Stimulated activated CD8-positive, alpha-beta memory T cell treated with anti-CD3 and anti-CD28 coated beads, Interleukin-15, amount 100 ng/mL, for 24 hours (primary cell): Measurements from ENCODE around the gene LRRC61.
A peak's percentile ranks its signal among the peaks of the same experiment; 100 is the strongest.
"Not testable (repeated sequence)": the region's sequence is repeated elsewhere in the genome, so short reads cannot be mapped to it uniquely, and the experiment has no call there.

ENCODE experiments used
- DNase-seq: peaks from one replicate; pipeline ENCODE4 v3.0.0-alpha.2; 2020; ENCODE audit warnings: low read depth

The LRRC61 gene, protein sequence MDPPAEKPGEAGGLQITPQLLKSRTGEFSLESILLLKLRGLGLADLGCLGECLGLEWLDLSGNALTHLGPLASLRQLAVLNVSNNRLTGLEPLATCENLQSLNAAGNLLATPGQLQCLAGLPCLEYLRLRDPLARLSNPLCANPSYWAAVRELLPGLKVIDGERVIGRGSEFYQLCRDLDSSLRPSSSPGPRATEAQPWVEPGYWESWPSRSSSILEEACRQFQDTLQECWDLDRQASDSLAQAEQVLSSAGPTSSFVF

DNA sequence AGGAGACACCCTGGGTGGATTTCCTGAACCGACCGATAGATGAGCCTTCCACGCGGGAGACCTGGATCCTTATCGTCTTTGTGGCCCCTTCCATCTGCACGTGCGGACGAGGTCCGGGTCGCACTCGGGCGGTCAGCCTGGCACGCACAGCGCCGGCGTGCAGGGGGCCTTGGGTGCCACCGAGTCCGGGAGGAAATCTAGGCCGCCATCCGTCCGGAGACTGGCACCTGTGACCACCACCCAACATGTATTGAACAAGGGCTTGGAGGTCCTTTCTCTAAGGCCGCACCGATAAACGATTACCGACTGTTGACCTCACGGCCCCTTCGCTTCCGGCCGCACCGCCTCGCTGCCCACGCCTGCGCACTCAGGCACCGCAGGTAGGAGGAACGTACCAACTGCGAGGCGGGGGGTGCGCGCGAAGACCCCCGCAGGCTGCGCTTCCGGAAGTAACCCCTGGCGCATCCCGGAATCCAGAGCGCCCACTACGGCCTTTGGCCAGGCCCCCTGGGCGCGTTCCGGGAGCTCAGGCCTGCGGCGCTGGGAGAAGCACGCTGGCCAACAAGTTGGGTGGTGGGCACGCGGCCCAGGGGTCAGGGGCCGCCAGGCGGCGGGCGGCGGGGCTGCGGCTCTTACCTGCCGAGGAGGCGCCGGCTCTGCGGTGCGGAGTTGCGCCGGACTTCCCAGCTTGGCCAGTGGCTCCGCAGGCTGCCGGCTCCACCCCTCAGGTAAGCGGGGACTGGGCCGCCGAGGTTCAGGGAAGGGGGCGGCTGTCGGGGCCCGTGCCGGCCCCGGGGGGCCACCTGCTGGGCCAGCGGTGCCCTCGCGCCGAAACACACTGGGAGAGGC, at the start of gene LRRC61, which contains the start of gene ACTR3C:
Gene LRRC61, plus strand, starts transcription at position 523 of the 849 bp plus-strand sequence. CDS start 13,507 bp downstream, outside the sequence.
Gene ACTR3C, minus strand, starts transcription at position 713 of the 849 bp plus-strand sequence. CDS start 28,249 bp downstream, outside the sequence.
- DNase-seq, result peak; percentile 39

DNA sequence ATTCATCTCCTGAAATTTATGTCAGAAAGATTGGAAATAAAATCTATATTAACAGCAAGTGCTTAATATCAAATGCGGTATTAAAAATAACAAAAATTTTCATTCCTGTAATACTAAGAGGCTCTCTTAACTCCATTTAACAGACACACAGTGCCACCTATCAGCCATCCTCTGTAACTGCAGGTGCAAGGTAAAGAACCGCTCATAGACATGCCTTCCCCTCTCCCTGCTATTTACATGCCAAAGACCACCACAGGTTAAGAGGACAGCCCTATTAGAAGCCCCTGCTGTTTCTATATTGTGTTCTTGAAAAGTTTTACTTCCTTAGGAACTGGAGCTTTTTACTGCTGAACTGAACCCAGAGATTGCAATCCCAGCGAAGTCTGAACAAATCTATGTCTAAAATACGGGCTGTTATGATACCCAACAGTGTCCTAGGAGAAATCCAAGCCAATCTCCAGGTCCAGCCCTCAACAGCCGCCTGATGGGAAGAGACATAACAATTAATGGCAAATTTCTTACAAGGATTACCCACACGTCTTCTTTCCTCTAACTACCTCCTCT, 46.9 kb upstream of the LRRC61 start:
- DNase-seq, result not testable (repeated sequence)

DNA sequence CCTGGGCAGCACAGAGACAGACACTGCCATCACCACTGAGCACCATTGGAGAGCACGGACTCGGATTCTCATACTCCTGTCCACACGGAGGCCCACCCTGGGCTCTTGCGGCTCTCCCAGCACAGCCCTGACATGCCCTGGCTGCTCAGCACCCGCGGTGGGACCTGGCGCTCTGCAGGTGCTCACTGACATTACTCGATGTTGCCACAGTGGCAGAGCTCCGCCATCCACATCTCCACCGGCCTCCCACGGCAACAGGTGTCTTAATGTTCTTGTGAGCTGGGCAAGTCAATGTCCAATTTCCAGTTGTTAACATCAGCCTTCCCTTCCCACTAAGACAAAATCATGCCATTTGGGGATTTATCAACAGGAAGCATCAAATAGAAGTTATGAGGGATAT, 44.8 kb upstream of the LRRC61 start:
- not testable (repeated sequence) for DNase-seq

DNA sequence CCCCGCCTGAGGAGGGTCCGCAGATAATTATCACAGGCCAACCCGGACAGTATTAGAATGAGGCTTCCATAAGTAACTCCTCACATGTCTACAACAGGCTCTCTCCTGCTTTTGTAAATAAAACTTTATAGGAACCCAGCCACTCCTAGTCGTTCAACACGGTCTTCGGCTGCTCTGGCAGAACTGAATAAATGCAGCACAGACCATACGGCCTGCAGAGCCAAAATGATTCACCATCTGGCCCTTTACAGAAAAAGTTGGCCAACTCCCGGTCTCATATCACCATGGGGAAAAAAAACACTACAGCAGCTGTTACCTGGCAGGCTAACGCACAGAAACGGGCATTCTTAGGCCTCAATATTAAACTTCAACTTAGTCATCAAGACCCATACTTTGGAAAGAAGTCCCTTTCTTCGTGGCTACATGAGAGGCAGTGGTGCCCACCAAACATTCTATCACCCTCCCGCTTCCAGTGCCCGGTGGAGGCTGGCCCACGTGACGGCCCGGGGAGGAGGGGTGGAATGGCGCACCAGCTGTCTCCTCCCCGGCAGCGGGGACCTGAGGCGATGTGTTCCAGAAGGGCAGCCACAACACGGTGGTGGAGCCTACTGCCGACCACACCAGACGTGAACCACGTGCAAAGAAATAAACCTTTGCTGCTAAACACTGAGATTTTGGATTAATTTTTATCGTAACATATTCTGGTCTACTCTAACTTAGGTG, 41.3 kb upstream of the LRRC61 start:
- DNase-seq, result not testable (repeated sequence)

DNA sequence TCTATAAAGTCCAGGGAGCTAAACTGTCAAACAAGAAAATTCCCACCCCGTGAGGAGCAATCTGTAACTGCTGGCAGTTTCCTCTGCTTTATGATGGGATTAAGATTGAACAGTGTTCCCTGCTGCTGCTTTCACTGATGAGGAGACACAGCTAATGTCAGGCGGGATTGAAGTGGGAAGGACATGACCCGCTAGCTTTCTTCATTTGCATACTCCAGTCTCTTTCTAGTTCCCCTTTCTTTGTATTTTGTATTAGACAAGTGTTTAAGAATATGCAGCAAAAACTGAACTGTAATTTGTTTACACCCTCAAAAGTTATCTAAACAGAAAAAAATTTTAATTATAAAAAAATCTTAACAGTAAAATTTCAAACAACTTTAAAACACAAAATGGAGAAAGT, 40.0 kb upstream of the LRRC61 start:
- not testable (repeated sequence) for DNase-seq

DNA sequence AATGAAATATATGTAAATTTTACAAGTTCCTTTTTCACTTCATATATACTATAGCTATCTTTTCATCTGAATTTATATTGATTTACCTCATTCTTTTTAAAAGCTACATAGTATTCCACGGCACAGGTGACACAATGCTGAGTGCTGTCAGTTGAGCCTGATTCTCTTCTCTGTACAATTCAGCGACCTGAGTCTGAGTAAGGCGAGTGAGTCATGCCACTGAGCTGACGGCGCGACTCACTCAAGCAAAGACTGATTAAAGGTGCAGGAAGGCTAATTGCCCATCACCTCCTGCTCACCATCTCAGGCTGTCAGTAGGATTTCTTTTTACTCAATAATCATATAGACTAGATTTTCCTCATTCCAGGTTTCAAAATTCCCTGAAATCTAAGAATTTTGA, 39.5 kb upstream of the LRRC61 start:
- not testable (repeated sequence) for DNase-seq

DNA sequence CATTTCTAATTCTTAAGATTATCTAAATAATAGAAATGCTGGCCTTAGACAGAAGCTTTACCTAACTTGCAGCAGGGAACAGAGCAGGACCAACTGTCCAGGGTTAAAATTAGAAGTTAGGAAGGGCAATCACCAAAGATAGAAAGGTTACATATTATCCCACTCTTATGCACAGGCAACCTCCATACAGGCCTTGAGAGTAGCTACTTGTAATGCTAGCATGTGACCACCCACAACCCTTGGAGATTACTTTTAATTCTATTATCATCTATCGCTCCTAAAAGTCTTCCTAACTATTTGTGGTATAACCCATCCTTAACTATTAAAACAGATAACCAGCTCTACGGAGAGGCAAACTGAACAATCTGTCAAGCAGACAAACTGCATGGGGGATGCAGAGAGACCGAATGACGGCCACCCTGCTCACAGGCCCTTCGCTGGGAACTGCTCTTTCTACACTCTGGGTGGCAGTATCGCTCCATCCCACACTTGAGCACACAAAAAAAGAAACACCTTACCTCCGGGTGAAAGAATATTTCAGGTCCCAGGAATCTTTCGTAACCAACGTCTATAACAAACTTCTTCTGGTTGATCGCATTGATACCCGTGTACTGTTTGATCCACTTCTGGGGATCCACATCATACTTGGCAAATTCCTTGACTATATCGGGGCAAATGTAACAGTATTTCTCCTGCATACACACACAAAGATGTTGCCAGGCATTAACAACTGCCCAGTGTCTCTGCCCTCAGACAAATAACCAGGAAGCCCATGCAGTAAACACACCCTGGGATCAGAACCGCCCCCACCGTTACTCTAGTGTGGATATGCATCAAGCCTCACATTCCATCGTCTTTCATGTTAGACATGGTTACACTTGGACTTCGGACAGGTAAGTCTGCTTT, 37.1 kb upstream of the LRRC61 start:
- DNase-seq, result not testable (repeated sequence)

DNA sequence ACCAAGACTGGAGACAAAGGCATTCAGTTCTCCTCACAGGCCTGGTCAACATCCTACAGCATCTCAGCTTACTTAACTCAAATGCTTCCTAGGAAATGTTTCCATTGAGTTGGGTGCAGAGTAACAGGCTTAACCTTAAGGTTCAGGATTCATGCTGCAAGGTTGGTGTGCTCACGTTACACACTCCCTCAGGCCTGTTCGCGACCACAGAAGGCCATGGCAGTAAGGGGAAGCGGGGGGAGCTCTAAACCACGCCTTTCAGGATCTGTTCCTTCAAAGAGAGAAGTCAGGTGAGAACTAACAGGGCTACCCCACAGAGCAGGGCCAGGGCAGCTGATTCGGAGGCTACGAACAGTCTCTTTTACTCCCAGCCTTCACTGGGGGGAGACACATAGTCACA, 35.3 kb upstream of the LRRC61 start:
- not testable (repeated sequence) for DNase-seq

DNA sequence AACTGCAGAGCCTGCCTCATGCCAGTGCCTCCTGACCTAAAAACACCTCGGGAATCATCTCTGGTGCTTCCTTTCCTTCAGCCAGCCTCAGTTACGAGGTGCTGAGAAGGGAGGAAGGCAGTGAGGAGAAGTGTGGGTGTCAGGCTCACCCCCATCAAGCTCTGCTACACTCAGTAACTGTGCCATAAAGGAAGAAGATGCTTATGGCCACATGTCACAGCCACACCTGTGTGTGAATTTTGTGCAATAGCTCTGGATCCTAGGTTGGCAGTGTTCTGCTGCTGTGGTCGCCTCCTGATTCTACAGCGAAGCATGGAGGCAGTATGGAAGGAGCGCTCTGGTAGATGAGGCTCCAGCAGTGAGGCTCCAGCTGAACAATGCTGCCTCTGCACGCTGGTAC, 34.3 kb upstream of the LRRC61 start:
- DNase-seq, result not testable (repeated sequence)

DNA sequence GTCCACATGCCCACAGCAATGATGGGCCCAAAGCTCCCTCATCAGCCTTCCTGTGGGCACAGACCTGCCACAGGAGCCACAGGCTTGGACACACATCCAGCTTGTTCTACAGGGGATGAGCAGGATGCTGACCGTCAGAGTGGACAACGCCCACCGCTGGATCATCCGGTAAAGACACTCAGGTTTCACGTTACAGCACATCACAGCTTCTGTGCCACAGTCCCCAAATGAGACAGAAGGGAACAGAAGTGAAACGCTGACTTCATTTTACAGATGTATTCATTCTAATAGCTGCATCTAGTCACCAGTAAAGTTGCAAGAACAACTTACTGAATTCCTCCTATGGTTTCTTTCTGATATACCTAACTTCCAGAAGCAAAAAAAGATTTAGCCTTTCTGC, 32.8 kb upstream of the LRRC61 start:
- DNase-seq, result not testable (repeated sequence)

DNA sequence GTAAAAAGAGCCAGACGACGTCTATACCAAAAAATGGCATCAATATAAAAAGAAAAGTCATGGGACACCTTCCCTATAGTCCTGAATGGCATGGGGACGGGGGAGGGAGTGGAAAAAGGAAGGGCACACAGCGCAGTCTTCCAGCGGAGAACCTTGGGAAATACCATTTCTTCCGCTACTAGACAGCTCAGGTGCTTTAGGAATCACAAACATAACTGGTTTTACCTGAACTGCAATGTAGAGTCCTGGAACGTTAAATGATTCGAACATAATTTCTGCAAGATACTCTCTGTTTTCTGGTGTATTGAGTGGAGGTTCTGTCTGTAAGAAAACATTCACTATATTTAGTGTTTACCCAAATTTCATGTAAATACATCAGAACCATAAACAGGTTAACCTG, 28.1 kb upstream of the LRRC61 start:
- DNase-seq, result not testable (repeated sequence)

DNA sequence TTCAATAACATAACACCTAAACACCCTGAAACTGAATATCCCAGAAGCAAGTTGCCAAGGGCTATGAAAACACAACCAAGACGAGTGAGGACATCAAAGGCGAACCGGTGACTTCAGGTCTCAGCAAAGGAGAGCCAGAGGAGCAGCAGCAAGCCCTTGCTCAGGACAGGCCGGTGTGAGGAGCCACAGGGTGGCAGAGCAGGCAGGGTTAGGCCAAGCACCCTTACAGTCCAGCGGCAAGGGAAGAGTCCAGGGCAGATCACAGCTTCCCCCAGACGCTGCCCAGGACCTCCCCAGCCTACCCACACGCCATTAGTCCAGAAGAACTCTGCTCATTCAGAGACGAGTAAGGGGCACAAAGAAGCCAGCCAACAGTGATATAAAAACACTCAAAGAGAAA, 27.5 kb upstream of the LRRC61 start:
- DNase-seq, result not testable (repeated sequence)

DNA sequence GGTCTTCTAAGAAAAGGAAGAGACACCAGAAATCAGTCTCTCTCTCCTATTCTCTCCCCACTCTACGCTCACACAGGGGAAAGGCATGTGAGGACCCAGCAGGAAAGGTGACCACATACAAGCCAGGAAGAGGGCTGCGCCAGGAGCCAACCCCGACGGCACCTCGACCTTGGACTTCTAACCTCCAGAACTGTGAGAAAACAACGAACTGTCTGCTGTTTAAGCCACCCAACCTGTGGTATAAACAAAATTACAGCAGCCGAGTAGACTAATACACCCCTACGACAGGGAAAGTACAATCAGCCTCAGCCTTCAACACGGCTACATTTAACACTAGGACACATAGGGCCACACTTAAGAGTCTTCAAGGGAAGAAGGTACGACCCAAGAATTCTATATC, 26.4 kb upstream of the LRRC61 start:
- not testable (repeated sequence) for DNase-seq

DNA sequence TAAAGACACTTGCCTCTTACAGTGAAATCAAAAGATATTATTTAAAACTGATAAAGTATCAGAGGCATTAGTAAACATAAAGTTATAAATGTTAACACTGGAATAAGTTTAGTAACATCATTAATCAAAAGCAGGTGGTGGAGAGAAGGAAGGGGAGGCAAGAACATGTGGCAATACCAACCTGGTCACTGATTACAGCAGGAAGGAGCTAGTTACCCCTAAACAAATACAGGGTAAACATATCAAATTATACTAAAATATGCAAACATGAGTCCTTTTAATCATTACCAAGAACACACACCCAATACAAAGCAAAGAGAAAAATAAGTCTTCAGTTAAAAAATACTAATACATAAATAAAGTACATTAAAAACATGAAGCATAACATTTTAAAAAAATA, 25.2 kb upstream of the LRRC61 start:
- DNase-seq, result not testable (repeated sequence)

DNA sequence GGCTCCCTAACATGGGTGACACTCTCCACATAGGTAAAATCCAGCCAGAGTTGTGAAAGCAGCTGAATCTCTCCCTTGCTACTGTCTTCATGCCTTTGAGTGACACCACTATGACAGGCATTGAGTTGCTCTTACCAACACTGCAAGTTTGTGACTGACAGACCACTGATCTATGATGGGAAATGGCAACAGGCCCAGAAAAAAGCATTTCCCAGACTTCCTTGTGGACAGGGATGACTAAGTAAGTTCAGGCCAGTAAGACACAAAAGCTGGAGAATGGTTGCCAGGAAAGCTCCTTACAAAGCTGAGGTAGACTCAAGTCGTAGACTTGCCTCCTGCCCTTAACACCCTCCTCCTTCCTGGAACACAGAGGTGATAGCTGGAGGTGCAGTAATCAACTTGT, 20.2 kb upstream of the LRRC61 start:
- not testable (repeated sequence) for DNase-seq

DNA sequence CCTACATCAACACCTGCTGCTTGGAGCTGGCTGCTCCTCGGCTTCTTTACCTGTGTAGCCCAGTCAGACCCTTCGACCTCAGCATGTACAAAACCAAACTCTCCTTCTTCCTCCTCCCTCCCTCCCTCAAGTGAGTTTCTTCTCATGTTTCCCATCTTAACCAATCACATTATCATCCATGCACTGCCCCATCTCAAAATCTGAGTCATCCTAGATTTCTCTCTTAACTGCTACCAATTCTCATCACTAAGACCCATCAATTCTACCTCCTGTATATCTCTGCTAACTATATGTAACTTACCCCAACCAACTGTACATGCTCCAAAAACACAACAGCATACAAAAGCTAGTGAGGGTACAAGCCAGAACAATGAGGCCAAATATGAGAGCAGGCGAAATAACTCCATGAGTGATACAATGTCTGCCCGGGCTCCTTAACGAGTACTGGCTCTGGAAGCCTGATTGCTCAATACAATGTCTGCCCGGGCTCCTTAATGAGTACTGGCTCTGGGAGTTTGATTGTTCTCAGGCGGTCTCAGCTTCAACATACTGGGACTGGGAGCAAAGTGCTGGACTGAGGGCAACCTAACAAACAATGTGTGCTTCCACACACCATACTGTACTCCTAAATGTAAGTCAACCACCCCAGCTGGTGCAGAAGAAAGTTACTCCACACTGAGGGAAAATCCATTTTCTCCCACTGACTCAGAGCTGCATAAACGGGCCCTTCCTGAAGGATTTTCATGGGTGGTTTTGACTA, 18.5 kb upstream of the LRRC61 start:
- DNase-seq, result not testable (repeated sequence)

DNA sequence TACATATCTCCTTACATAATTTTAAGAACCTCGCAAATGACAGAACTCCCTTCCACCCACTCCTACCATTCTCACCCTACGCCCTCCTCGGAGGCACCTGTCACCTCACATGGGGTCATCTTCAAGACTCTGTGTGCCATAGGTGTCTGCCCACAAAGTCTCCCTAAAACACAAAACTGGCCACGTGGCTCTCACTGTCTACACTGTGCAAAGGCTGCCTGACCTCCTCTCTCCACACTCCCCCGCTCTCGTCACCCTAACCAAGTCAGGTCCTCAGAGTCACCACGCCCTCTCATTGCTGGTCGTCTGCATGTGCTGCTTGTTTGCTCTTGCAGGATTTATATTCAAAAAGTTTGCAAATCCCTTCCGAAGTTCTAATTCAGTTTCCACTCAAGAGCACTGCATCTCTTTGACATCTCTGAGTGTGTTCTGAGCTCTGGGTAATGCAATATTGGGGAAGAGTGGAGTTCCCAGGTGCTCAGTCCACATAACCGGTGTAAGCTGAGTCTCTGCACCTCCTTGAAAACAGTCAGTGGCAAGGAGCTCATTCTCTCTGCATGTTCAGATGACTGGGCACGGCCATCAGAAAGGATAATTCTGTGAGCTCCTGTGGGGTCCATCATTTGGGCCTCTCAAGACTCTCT, 17.8 kb upstream of the LRRC61 start:
- DNase-seq, result not testable (repeated sequence)

DNA sequence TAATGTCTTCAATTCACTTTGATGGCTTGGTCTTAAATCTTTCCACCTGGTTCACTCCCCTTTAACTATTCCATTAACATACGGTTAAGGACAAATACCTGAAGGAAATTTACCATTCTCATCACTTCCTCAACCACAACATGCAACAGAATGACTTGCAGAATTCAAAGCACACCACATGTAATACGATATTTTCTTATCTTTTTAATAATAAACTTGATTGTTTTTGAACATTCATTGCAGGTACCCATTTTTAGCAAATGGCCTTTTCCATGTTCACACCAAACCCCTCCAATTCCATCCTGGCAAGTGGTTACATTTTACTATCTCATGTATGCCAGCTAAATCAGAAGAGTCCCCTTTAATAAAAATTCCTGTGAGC, 17.3 kb upstream of the LRRC61 start:
- DNase-seq, result not testable (repeated sequence)

DNA sequence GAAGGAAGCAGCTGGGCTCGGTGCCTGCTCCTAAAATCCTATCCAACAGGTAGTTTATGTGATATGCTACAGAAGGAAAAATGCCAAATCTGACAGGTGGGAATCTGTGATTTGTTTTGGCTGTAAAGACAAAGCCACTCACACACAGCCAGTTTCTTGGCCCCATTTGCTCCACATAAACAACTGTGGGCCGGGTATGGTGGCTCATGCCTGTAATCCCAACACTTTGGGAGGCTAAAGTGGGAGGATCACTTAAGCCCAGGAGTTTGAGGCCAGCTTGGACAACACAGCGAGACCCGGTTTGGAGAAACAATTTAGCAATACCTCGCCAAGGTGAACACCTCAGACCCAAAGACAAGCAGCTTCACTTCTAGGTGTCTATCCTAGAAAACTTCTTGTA, 16.8 kb upstream of the LRRC61 start:
- not testable (repeated sequence) for DNase-seq

DNA sequence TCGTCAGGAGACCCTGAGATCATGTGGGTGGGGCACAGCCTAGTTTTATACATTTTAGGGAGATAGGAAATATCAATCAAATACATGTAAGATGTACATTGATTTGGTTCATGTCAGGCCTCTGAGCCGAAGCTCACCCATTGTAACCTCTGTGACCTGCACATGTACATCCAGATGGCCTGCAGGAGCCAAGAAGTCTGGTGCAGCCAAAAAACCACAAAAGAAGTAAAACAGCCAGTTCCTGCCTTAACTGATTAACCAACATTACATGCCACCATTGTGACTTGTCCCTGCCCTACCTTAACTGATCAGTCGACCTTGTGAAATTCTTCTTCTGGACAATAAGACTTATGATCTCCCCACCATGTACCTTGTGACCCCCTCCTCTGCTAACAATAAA, 16.0 kb upstream of the LRRC61 start:
- no peak for DNase-seq
